Smooth muscle cell (in vitro differentiated cells): Measurements from ENCODE around the gene CCNI. TPM values are rescaled to one million over a fixed set of nuclear protein-coding genes. Genes with fewer than 3 reads are reported as not detected.

Experiments
- DNase-seq: peaks from one replicate; lab custom pipeline; 2025; ENCODE audit not compliant: unreplicated experiment; lab: John Stamatoyannopoulos, UW
- H2AFZ ChIP-seq: fragments of 200-600 bp; sonication (generic); 2 replicates; pipeline ENCODE4 v1.6.0; 2016; ENCODE audit warnings: antibody characterized with exemption, low read depth, mild to moderate bottlenecking
- H3F3A ChIP-seq: fragments of 200-600 bp; sonication (generic); 2 replicates; pipeline ENCODE4 v1.6.0; 2017; ENCODE audit warnings: antibody characterized with exemption, low read depth
- H3K27ac ChIP-seq: fragments of 200-600 bp; sonication (generic); 2 replicates; pipeline ENCODE4 v1.5.1; 2016; ENCODE audit warnings: low read depth, mild to moderate bottlenecking
- H3K27me3 ChIP-seq: fragments of 200-600 bp; sonication (generic); 2 replicates; pipeline ENCODE4 v1.6.1; 2016; ENCODE audit warnings: low read depth, mild to moderate bottlenecking
- H3K36me3 ChIP-seq: fragments of 200-600 bp; sonication (generic); 2 replicates; pipeline ENCODE4 v1.5.1; 2016; ENCODE audit warnings: low read depth
- H3K4me1 ChIP-seq: fragments of 200-600 bp; sonication (generic); 2 replicates; pipeline ENCODE4 v1.5.1; 2016; ENCODE audit warnings: low read depth
- H3K4me2 ChIP-seq: fragments of 200-600 bp; sonication (generic); 2 replicates; pipeline ENCODE4 v1.6.0; 2016; ENCODE audit warnings: mild to moderate bottlenecking
- H3K4me3 ChIP-seq: fragments of 200-600 bp; sonication (generic); 2 replicates; pipeline ENCODE4 v1.5.1; 2016; ENCODE audit warnings: mild to moderate bottlenecking
- H3K79me2 ChIP-seq: fragments of 200-600 bp; sonication (generic); 2 replicates; pipeline ENCODE4 v1.6.0; 2016; ENCODE audit warnings: low read depth, mild to moderate bottlenecking
- H3K9ac ChIP-seq: fragments of 200-600 bp; sonication (generic); 2 replicates; pipeline ENCODE4 v1.6.0; 2016; ENCODE audit warnings: low read depth
- H3K9me3 ChIP-seq: fragments of 200-600 bp; sonication (generic); replicated peaks from 2 replicates; pipeline ENCODE4 v1.5.1; 2016; ENCODE audit warnings: low read depth
- H4K20me1 ChIP-seq: fragments of 200-600 bp; sonication (generic); 2 replicates; pipeline ENCODE4 v1.6.0; 2016; ENCODE audit warnings: low read depth
- CTCF ChIP-seq: fragments of 200-600 bp; sonication (generic); IDR thresholded peaks from 2 replicates; pipeline ENCODE4 v1.5.1; 2017; ENCODE audit warnings: borderline replicate concordance, mild to moderate bottlenecking, antibody characterized with exemption; ENCODE audit not compliant: insufficient read depth, poor library complexity, severe bottlenecking
- whole genome bisulfite sequencing: methylation state at CpG from one replicate; pipeline ENCODE4 v1.1.7; 2016; ENCODE audit warnings: low lambda C conversion rate; 5-methylcytosine and 5-hydroxymethylcytosine counted together
- polyA plus RNA-seq: library from polyadenylated mRNA; unstranded; fragments of >200 nt; fragmentation: Nextera tagmentation; extraction: Ambion mirVana; gene quantifications from 2 replicates; pipeline ENCODE4 v1.2.1, GENCODE V29; 2016
- total RNA-seq: library from RNA; depleted of rRNA; stranded (reverse); fragments of >200 nt; gene quantifications from 2 replicates; pipeline ENCODE4 v1.2.3, GENCODE V29; 2014

CCNI gene
- total and polyA plus RNA-seq, 2 experiments from 2014 or later, result 205 to 222 TPM

- H3K36me3 ChIP-seq, result peaks cover 25% of the 10 kb centered on the region
- no peak overlapping the region for H3K27ac ChIP-seq
- H3K9ac ChIP-seq, result no peak overlapping the region
- no peak for TF ChIP-seq CTCF
- WGBS, result 87% methylated on average over 5 of the region's 5 CpGs
- no peaks in the 10 kb centered on the region for H3K9me3 ChIP-seq
- peaks cover 12% of the 10 kb centered on the region for H3K4me1 ChIP-seq
- no peaks in the 10 kb centered on the region for H4K20me1 ChIP-seq
- no peak for DNase-seq
- H2AFZ ChIP-seq, result no peak overlapping the region
- H3K4me3 ChIP-seq, result no peak overlapping the region
- H3K27me3 ChIP-seq, result no peaks in the 10 kb centered on the region
- H3F3A ChIP-seq, result peaks cover 30% of the 10 kb centered on the region
- H3K4me2 ChIP-seq, result no peak overlapping the region
- peaks cover 65% of the 10 kb centered on the region for H3K79me2 ChIP-seq
Observed at GRCh38 chr4:76997532-76997931, 78.3 kb downstream of the CCNI start.

Other genes starting within 250 kb of the CCNI start
- 4.6 and 8.7 TPM in 2 replicates for gene SOWAHB, start 177.8 kb downstream of the CCNI start, total RNA-seq
- 0.81 and 6.8 TPM in 2 replicates for gene SOWAHB, start 177.8 kb downstream of the CCNI start, polyA plus RNA-seq
- gene SEPTIN11, start 126.2 kb downstream of the CCNI start, total RNA-seq, result 244 and 285 TPM in 2 replicates
- gene SEPTIN11, start 126.2 kb downstream of the CCNI start, polyA plus RNA-seq, result 144 and 157 TPM in 2 replicates
- 59.2 and 77.4 TPM in 2 replicates for gene CCNG2, start 81.2 kb upstream of the CCNI start, total RNA-seq
- 50.3 and 59.8 TPM in 2 replicates for gene CCNG2, start 81.2 kb upstream of the CCNI start, polyA plus RNA-seq